GM21717 (cell line): Measurements from ENCODE around the gene LGALSL.

Experiments used
- ATAC-seq: cut with Tn5 transposase; IDR thresholded peaks from one replicate; pipeline ENCODE4 v1.9.1; 2021; ENCODE audit warnings: mild to moderate bottlenecking, moderate library complexity; ENCODE audit not compliant: unreplicated experiment

Gene LGALSL

GRCh38 chr2:64470071-64470470, 16.1 kb downstream of the LGALSL start:
- no peak for ATAC-seq

- no peak for ATAC-seq
These were observed 16.9 kb downstream of the LGALSL start for GRCh38 chr2:64470766-64471295.

- no peak for ATAC-seq
These were observed 17.6 kb downstream of the LGALSL start for GRCh38 chr2:64471600-64471999.

GRCh38 chr2:64472881-64473280, 18.9 kb downstream of the LGALSL start:
- no peak for ATAC-seq

- ATAC-seq = no peak
These were observed 20.2 kb downstream of the LGALSL start for GRCh38 chr2:64474121-64474571.

GRCh38 chr2:64474636-64475035, 20.7 kb downstream of the LGALSL start:
- no peak for ATAC-seq

GRCh38 chr2:64477037-64477436, 23.1 kb downstream of the LGALSL start:
- ATAC-seq = no peak

- ATAC-seq = no peak
These were observed 24.0 kb downstream of the LGALSL start for GRCh38 chr2:64477979-64478378.

GRCh38 chr2:64478502-64479230, 24.7 kb downstream of the LGALSL start:
- no peak for ATAC-seq

GRCh38 chr2:64479259-64480117, 25.5 kb downstream of the LGALSL start:
- no peak for ATAC-seq

GRCh38 chr2:64481665-64482064, 27.7 kb downstream of the LGALSL start:
- ATAC-seq = no peak

- ATAC-seq = no peak
These were observed 28.3 kb downstream of the LGALSL start for GRCh38 chr2:64482243-64482642.

- ATAC-seq = no peak
These were observed 29.0 kb downstream of the LGALSL start for GRCh38 chr2:64482765-64483504.

GRCh38 chr2:64485331-64485730, 31.4 kb downstream of the LGALSL start:
- no peak for ATAC-seq

- ATAC-seq = no peak
These were observed 32.0 kb downstream of the LGALSL start for GRCh38 chr2:64485961-64486360.

GRCh38 chr2:64487256-64488049, 33.5 kb downstream of the LGALSL start:
- no peak for ATAC-seq

- ATAC-seq = no peak
These were observed 34.4 kb downstream of the LGALSL start for GRCh38 chr2:64488050-64488974.

GRCh38 chr2:64489081-64489751, 35.3 kb downstream of the LGALSL start:
- no peak for ATAC-seq

- no peak for ATAC-seq
These were observed 37.5 kb downstream of the LGALSL start for GRCh38 chr2:64491426-64491825.
